ENCODE measurements around the gene ADCY2.

The ADCY2 gene

DNA sequence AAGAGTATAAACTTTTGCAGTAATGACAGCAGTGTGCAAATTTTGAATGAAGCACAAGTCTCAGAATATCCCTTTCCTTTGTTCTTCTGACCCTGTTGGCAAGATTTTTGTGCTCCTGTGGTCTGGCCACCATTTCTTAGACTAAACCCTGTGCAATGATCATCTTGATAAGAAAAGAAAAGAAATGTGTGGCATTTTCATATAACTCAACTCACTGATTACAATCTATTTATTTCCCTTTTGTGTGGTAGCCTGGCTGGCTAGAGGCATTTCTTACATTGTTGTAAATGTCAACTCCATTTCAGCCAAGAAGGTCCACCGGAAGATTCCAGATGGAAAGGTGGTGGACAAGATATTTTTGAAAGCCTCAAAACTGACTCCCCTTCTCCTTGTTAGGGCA lies 41.9 kb downstream of the ADCY2 start (continued):
- no peak for TF ChIP-seq FEZF1 (tag by site-specific recombination; IDR thresholded peaks at IDR 0.05)
- no peak for TF ChIP-seq ZNF701 (tag by site-specific recombination; IDR thresholded peaks at IDR 0.05)
- no peak for TF ChIP-seq OSR2 (tag by site-specific recombination; IDR thresholded peaks at IDR 0.05)
- TF ChIP-seq, protein P1, sequence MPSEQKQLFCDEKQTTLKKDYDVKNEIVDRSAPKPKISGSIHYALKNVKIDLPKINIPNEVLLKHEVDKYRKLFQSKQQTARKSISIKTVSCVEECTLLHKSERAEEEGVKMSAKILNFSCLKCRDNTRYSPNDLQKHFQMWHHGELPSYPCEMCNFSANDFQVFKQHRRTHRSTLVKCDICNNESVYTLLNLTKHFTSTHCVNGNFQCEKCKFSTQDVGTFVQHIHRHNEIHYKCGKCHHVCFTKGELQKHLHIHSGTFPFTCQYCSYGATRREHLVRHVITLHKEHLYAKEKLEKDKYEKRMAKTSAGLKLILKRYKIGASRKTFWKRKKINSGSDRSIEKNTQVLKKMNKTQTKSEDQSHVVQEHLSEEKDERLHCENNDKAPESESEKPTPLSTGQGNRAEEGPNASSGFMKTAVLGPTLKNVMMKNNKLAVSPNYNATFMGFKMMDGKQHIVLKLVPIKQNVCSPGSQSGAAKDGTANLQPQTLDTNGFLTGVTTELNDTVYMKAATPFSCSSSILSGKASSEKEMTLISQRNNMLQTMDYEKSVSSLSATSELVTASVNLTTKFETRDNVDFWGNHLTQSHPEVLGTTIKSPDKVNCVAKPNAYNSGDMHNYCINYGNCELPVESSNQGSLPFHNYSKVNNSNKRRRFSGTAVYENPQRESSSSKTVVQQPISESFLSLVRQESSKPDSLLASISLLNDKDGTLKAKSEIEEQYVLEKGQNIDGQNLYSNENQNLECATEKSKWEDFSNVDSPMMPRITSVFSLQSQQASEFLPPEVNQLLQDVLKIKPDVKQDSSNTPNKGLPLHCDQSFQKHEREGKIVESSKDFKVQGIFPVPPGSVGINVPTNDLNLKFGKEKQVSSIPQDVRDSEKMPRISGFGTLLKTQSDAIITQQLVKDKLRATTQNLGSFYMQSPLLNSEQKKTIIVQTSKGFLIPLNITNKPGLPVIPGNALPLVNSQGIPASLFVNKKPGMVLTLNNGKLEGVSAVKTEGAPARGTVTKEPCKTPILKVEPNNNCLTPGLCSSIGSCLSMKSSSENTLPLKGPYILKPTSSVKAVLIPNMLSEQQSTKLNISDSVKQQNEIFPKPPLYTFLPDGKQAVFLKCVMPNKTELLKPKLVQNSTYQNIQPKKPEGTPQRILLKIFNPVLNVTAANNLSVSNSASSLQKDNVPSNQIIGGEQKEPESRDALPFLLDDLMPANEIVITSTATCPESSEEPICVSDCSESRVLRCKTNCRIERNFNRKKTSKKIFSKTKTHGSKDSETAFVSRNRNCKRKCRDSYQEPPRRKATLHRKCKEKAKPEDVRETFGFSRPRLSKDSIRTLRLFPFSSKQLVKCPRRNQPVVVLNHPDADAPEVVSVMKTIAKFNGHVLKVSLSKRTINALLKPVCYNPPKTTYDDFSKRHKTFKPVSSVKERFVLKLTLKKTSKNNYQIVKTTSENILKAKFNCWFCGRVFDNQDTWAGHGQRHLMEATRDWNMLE (tag by site-specific recombination; conservative IDR thresholded peaks at IDR 0.05; ENCODE audit: low read depth) = no peak
- no peak for TF ChIP-seq ZXDB (tag by site-specific recombination; IDR thresholded peaks at IDR 0.05)
- TF ChIP-seq, protein P2, sequence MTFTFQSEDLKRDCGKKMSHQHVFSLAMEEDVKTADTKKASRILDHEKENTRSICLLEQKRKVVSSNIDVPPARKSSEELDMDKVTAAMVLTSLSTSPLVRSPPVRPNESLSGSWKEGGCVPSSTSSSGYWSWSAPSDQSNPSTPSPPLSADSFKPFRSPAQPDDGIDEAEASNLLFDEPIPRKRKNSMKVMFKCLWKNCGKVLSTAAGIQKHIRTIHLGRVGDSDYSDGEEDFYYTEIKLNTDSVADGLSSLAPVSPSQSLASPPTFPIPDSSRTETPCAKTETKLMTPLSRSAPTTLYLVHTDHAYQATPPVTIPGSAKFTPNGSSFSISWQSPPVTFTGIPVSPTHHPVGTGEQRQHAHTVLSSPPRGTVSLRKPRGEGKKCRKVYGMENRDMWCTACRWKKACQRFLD (tag by site-specific recombination; IDR thresholded peaks at IDR 0.05) = no peak
- no peak for TF ChIP-seq ZNF792 (tag by site-specific recombination; IDR thresholded peaks at IDR 0.05)
- no peak for TF ChIP-seq SP3 (tag by site-specific recombination; IDR thresholded peaks at IDR 0.05)
- TF ChIP-seq ZNF707 (tag by site-specific recombination; IDR thresholded peaks at IDR 0.05) = no peak

DNA sequence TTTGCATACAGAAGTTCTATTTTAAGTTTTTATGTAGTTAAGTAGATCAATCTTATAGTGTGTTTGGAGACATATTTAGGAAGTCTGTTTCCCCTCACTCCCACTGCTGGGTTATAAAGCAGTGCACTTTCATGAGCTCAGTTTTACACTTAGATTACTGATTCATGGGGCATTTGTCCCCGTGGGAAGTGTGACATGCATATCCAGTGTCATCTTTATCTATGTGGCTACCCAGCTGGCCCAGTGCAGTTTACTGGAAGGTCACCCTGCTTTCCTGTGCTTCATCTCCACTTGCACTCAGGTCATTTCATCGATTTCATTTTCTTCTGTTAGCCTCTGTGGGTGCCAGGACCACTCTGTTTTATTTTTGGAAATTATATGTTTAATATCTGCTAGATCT lies 49.1 kb downstream of the ADCY2 start:
- no peak overlapping the region for H3K27ac ChIP-seq (ENCODE audit: extremely low read depth, low read depth, low read length)
- ChIA-PET POLR2A (no interaction called here), CTCF (interaction anchor here (0.6 kb wide), 1 partner anchor 34 kb away, joined by 3 read pairs; no protein-coding TSS in a partner anchor)
- H3K36me3 ChIP-seq (ENCODE audit: control insufficient read depth in 2 of 2, insufficient read depth in 1 of 2, low read length in 2 of 2) = no peaks in the 10 kb centered on the region
- TF ChIP-seq ZNF114 (tag by site-specific recombination; IDR thresholded peaks at IDR 0.05) (no peak), ZNF621 (tag by site-specific recombination; IDR thresholded peaks at IDR 0.05) (no peak), ZNF221 (tag by site-specific recombination; IDR thresholded peaks at IDR 0.05; ENCODE audit: borderline replicate concordance) (no peak), ZNF133 (tag by site-specific recombination; IDR thresholded peaks at IDR 0.05) (no peak), REPIN1 (tag by site-specific recombination; IDR thresholded peaks at IDR 0.05; ENCODE audit: low read depth) (no peak), ZIC2 (tag by site-specific recombination; IDR thresholded peaks at IDR 0.05) (no peak), ZBTB48 (tag by site-specific recombination; IDR thresholded peaks at IDR 0.05) (no peak), ZNF214 (tag by site-specific recombination; IDR thresholded peaks at IDR 0.05; ENCODE audit: borderline replicate concordance) (no peak), ZNF169 (tag by site-specific recombination; IDR thresholded peaks at IDR 0.05) (no peak), HOXC10 (CRISPR knock-in tag; IDR thresholded peaks at IDR 0.05) (no peak), KLF8 (tag by site-specific recombination; IDR thresholded peaks at IDR 0.05) (no peak), ZNF792 (tag by site-specific recombination; IDR thresholded peaks at IDR 0.05) (no peak), ZNF37A (tag by site-specific recombination; IDR thresholded peaks at IDR 0.05) (no peak), ZNF155 (tag by site-specific recombination; IDR thresholded peaks at IDR 0.05) (no peak), ZNF404 (tag by site-specific recombination; IDR thresholded peaks at IDR 0.05) (no peak)
- TF ChIP-seq, protein P3, sequence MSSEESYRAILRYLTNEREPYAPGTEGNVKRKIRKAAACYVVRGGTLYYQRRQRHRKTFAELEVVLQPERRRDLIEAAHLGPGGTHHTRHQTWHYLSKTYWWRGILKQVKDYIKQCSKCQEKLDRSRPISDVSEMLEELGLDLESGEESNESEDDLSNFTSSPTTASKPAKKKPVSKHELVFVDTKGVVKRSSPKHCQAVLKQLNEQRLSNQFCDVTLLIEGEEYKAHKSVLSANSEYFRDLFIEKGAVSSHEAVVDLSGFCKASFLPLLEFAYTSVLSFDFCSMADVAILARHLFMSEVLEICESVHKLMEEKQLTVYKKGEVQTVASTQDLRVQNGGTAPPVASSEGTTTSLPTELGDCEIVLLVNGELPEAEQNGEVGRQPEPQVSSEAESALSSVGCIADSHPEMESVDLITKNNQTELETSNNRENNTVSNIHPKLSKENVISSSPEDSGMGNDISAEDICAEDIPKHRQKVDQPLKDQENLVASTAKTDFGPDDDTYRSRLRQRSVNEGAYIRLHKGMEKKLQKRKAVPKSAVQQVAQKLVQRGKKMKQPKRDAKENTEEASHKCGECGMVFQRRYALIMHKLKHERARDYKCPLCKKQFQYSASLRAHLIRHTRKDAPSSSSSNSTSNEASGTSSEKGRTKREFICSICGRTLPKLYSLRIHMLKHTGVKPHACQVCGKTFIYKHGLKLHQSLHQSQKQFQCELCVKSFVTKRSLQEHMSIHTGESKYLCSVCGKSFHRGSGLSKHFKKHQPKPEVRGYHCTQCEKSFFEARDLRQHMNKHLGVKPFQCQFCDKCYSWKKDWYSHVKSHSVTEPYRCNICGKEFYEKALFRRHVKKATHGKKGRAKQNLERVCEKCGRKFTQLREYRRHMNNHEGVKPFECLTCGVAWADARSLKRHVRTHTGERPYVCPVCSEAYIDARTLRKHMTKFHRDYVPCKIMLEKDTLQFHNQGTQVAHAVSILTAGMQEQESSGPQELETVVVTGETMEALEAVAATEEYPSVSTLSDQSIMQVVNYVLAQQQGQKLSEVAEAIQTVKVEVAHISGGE (tag by site-specific recombination; conservative IDR thresholded peaks at IDR 0.05; ENCODE audit: low read depth) = no peak
- TF ChIP-seq, protein P4, sequence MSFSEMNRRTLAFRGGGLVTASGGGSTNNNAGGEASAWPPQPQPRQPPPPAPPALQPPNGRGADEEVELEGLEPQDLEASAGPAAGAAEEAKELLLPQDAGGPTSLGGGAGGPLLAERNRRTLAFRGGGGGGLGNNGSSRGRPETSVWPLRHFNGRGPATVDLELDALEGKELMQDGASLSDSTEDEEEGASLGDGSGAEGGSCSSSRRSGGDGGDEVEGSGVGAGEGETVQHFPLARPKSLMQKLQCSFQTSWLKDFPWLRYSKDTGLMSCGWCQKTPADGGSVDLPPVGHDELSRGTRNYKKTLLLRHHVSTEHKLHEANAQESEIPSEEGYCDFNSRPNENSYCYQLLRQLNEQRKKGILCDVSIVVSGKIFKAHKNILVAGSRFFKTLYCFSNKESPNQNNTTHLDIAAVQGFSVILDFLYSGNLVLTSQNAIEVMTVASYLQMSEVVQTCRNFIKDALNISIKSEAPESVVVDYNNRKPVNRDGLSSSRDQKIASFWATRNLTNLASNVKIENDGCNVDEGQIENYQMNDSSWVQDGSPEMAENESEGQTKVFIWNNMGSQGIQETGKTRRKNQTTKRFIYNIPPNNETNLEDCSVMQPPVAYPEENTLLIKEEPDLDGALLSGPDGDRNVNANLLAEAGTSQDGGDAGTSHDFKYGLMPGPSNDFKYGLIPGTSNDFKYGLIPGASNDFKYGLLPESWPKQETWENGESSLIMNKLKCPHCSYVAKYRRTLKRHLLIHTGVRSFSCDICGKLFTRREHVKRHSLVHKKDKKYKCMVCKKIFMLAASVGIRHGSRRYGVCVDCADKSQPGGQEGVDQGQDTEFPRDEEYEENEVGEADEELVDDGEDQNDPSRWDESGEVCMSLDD (tag by site-specific recombination; IDR thresholded peaks at IDR 0.05) = no peak
- TF ChIP-seq, protein P5, sequence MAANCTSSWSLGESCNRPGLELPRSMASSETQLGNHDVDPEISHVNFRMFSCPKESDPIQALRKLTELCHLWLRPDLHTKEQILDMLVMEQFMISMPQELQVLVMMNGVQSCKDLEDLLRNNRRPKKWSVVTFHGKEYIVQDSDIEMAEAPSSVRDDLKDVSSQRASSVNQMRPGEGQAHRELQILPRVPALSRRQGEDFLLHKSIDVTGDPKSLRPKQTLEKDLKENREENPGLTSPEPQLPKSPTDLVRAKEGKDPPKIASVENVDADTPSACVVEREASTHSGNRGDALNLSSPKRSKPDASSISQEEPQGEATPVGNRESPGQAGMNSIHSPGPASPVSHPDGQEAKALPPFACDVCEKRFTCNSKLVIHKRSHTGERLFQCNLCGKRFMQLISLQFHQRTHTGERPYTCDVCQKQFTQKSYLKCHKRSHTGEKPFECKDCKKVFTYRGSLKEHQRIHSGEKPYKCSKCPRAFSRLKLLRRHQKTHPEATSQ (tag by site-specific recombination; IDR thresholded peaks at IDR 0.05) = no peak
- H3K9me3 ChIP-seq (ENCODE audit: control insufficient read depth, insufficient read depth, low read depth, low read length) = no peaks in the 10 kb centered on the region
- no peak overlapping the region for H3K4me3 ChIP-seq (ENCODE audit: low read depth, low read length)
- H3K4me1 ChIP-seq (ENCODE audit: control insufficient read depth, insufficient read depth, low read length) = no peaks in the 10 kb centered on the region

Measured in HEK293 (cell line).